SK-N-MC (cell line): ENCODE results near the gene ENPP3.

ENCODE experiments used
- DNase-seq: peaks from one replicate; pipeline ENCODE4 v3.0.0-alpha.2; 2011; ENCODE audit warnings: low read depth, low spot score
- H3K27ac ChIP-seq: fragments of 200-600 bp; sonication (generic); 2 replicates; pipeline ENCODE4 v1.5.1; 2016; ENCODE audit warnings: mixed run types
- H3K36me3 ChIP-seq: fragments of 200-600 bp; sonication (generic); 2 replicates; pipeline ENCODE4 v1.6.1; 2017; ENCODE audit warnings: antibody characterized with exemption, low read length, mixed read lengths; ENCODE audit not compliant: insufficient read depth
- H3K4me3 ChIP-seq: fragments of 200-600 bp; sonication (generic); 2 replicates; pipeline ENCODE4 v1.5.1; 2016
- H3K9ac ChIP-seq: fragments of 200-600 bp; sonication (generic); 2 replicates; pipeline ENCODE4 v1.8.0; 2017; ENCODE audit warnings: mixed run types, mixed read lengths; ENCODE audit not compliant: insufficient read length
- H3K9me3 ChIP-seq: fragments of 200-600 bp; sonication (generic); 2 replicates; pipeline ENCODE4 v1.6.1; 2017; ENCODE audit warnings: low read depth, mild to moderate bottlenecking, antibody characterized with exemption, low read length, moderate library complexity, mixed read lengths
- EZH2 ChIP-seq: fragments of 200-600 bp; sonication (generic); IDR thresholded peaks from one replicate; pipeline ENCODE4 v1.6.1; 2017; ENCODE audit warnings: antibody characterized with exemption
- FOXP2 ChIP-seq: optimal IDR thresholded peaks from 2 replicates; pipeline ENCODE3; 2011; ENCODE audit warnings: mild to moderate bottlenecking, moderate library complexity; ENCODE audit not compliant: insufficient read depth; ENCODE audit errors: extremely low read length, control extremely low read depth
- POLR2AphosphoS5 ChIP-seq: IDR thresholded peaks from 2 replicates; pipeline ENCODE4 v1.6.1; 2012; ENCODE audit warnings: mild to moderate bottlenecking, low read depth, low read length, borderline replicate concordance

The ENPP3 gene

GRCh38 chr6:131731224-131731623, 94.1 kb downstream of the ENPP3 start:
- peaks cover 13% of the 10 kb centered on the region for H3K36me3 ChIP-seq
- H3K9ac ChIP-seq: no peak overlapping the region
- TF ChIP-seq POLR2AphosphoS5 (no peak), FOXP2 (no peak), EZH2 (no peak)
- H3K9me3 ChIP-seq: no peaks in the 10 kb centered on the region
- no peak overlapping the region for H3K27ac ChIP-seq
- DNase-seq: no peak
- H3K4me3 ChIP-seq: no peak overlapping the region

GRCh38 chr6:131733376-131734016, 96.4 kb downstream of the ENPP3 start:
- H3K36me3 ChIP-seq: peaks cover 3% of the 10 kb centered on the region; the same call in 1 of the 2 replicates
- TF ChIP-seq FOXP2 (no peak), EZH2 (no peak), POLR2AphosphoS5 (no peak)
- H3K9ac ChIP-seq: no peak overlapping the region
- no peaks in the 10 kb centered on the region for H3K9me3 ChIP-seq
- DNase-seq: no peak
- no peak overlapping the region for H3K4me3 ChIP-seq
- no peak overlapping the region for H3K27ac ChIP-seq

GRCh38 chr6:131736003-131736596, 99.0 kb downstream of the ENPP3 start:
- no peaks in the 10 kb centered on the region for H3K9me3 ChIP-seq
- no peak overlapping the region for H3K9ac ChIP-seq
- peaks cover 3% of the 10 kb centered on the region; the same call in 1 of the 2 replicates for H3K36me3 ChIP-seq
- H3K27ac ChIP-seq: no peak overlapping the region
- no peak for TF ChIP-seq FOXP2
- no peak for TF ChIP-seq EZH2
- TF ChIP-seq POLR2AphosphoS5: no peak
- DNase-seq: no peak
- no peak overlapping the region for H3K4me3 ChIP-seq

- TF ChIP-seq POLR2AphosphoS5 (no peak), FOXP2 (no peak), EZH2 (no peak)
Observed at GRCh38 chr6:131736811-131737210, 99.7 kb downstream of the ENPP3 start.

GRCh38 chr6:131739136-131739535, 102.0 kb downstream of the ENPP3 start:
- TF ChIP-seq EZH2: no peak
- Histone ChIP-seq H3K4me3 (no peak overlapping the region), H3K9ac (no peak overlapping the region), H3K27ac (no peak overlapping the region), H3K36me3 (peaks cover 3% of the 10 kb centered on the region; the same call in 1 of the 2 replicates), H3K9me3 (no peaks in the 10 kb centered on the region)
- DNase-seq: no peak

More at GRCh38 chr6:131736811-131737210, 99.7 kb downstream of the ENPP3 start:
- no peak overlapping the region for H3K4me3 ChIP-seq
- H3K27ac ChIP-seq: no peak overlapping the region
- DNase-seq: no peak
- H3K9ac ChIP-seq: no peak overlapping the region
- H3K36me3 ChIP-seq: peaks cover 3% of the 10 kb centered on the region; the same call in 1 of the 2 replicates
- H3K9me3 ChIP-seq: no peaks in the 10 kb centered on the region

GRCh38 chr6:131740161-131740560, 103.1 kb downstream of the ENPP3 start:
- Histone ChIP-seq H3K9ac (no peak overlapping the region), H3K4me3 (no peak overlapping the region), H3K27ac (no peak overlapping the region), H3K36me3 (peaks cover 3% of the 10 kb centered on the region; the same call in 1 of the 2 replicates), H3K9me3 (no peaks in the 10 kb centered on the region)
- no peak for DNase-seq
- TF ChIP-seq POLR2AphosphoS5 (no peak), EZH2 (no peak), FOXP2 (no peak)

- Histone ChIP-seq H3K4me3 (no peak overlapping the region), H3K9me3 (no peaks in the 10 kb centered on the region), H3K27ac (no peak overlapping the region), H3K9ac (no peak overlapping the region), H3K36me3 (peaks cover 3% of the 10 kb centered on the region; the same call in 1 of the 2 replicates)
- TF ChIP-seq FOXP2: no peak
- DNase-seq: no peak
Observed at GRCh38 chr6:131741688-131742393, 104.7 kb downstream of the ENPP3 start.

- Histone ChIP-seq H3K9me3 (no peaks in the 10 kb centered on the region), H3K27ac (no peak overlapping the region), H3K4me3 (no peak overlapping the region), H3K9ac (no peak overlapping the region), H3K36me3 (peaks cover 3% of the 10 kb centered on the region; the same call in 1 of the 2 replicates)
- no peak for TF ChIP-seq FOXP2
- no peak for TF ChIP-seq POLR2AphosphoS5
- TF ChIP-seq EZH2: no peak
- DNase-seq: no peak
Observed at GRCh38 chr6:131744432-131745287, 107.6 kb downstream of the ENPP3 start.
